Astrocyte (in vitro differentiated cells and primary cell): ENCODE measurements around the gene FAM174C.

Experiments
- CTCF ChIP-seq: IDR thresholded peaks from 2 replicates; pipeline ENCODE4 v1.5.1; 2011; ENCODE audit warnings: low read depth, mild to moderate bottlenecking, inconsistent platforms, low read length, moderate library complexity; ENCODE audit not compliant: insufficient read depth
- EZH2 ChIP-seq: IDR thresholded peaks from 2 replicates; pipeline ENCODE4 v1.6.1; 2012; ENCODE audit warnings: mild to moderate bottlenecking, low read length, inconsistent platforms; ENCODE audit not compliant: insufficient read depth

- TF ChIP-seq CTCF (no peak), EZH2 (no peak)
Measured at GRCh38 chr19:1228161-1228957, 47.0 kb upstream of the FAM174C start.
